Mesendoderm (in vitro differentiated cells): ENCODE measurements around the gene NR5A2.

ENCODE experiments used
- DNase-seq: peaks from one replicate; pipeline ENCODE4 v3.0.0; 2013
- H2AK5ac ChIP-seq: 2 replicates; pipeline ENCODE4 v1.6.1; 2013; ENCODE audit warnings: low read length, inconsistent platforms
- H2BK120ac ChIP-seq: 2 replicates; pipeline ENCODE4 v1.6.1; 2013; ENCODE audit warnings: low read depth, mild to moderate bottlenecking, low read length, moderate library complexity, mixed read lengths
- H2BK15ac ChIP-seq: replicated peaks from 2 replicates; pipeline ENCODE4 v1.6.1; 2013; ENCODE audit warnings: low read depth, mild to moderate bottlenecking, moderate library complexity
- H2BK5ac ChIP-seq: 2 replicates; pipeline ENCODE4 v1.6.1; 2013; ENCODE audit warnings: low read length, inconsistent platforms
- H3K18ac ChIP-seq: 2 replicates; pipeline ENCODE4 v1.6.1; 2013; ENCODE audit warnings: mild to moderate bottlenecking, low read length, mixed read lengths
- H3K23ac ChIP-seq: one replicate; pipeline ENCODE4 v1.6.1; 2013; ENCODE audit warnings: low read length
- H3K27ac ChIP-seq: 2 replicates; pipeline ENCODE4 v1.5.1; 2013; ENCODE audit warnings: low read depth, mild to moderate bottlenecking, inconsistent platforms, low read length, moderate library complexity
- H3K27me3 ChIP-seq: 2 replicates; pipeline ENCODE4 v1.6.1; 2013; ENCODE audit warnings: low read length, control low read depth, mild to moderate bottlenecking, inconsistent platforms; ENCODE audit not compliant: insufficient read depth, poor library complexity
- H3K36me3 ChIP-seq: 2 replicates; pipeline ENCODE4 v1.6.1; 2013; ENCODE audit warnings: low read length, inconsistent platforms; ENCODE audit not compliant: control insufficient read depth, insufficient read depth
- H3K4ac ChIP-seq: one replicate; pipeline ENCODE4 v1.6.1; 2013; ENCODE audit warnings: low read depth, mild to moderate bottlenecking, low read length, moderate library complexity
- H3K4me1 ChIP-seq: 2 replicates; pipeline ENCODE4 v1.6.1; 2013; ENCODE audit warnings: low read depth, low read length, inconsistent platforms; ENCODE audit not compliant: control insufficient read depth
- H3K4me2 ChIP-seq: 2 replicates; pipeline ENCODE4 v1.6.1; 2013; ENCODE audit warnings: low read length
- H3K4me3 ChIP-seq: 2 replicates; pipeline ENCODE4 v1.5.1; 2013; ENCODE audit warnings: mild to moderate bottlenecking, low read length
- H3K56ac ChIP-seq: one replicate; pipeline ENCODE4 v1.6.1; 2013; ENCODE audit warnings: low read length
- H3K79me1 ChIP-seq: 2 replicates; pipeline ENCODE4 v1.6.1; 2013; ENCODE audit warnings: low read length, inconsistent platforms
- H3K79me2 ChIP-seq: 2 replicates; pipeline ENCODE4 v1.6.1; 2013; ENCODE audit warnings: mild to moderate bottlenecking, low read length; ENCODE audit not compliant: control insufficient read depth, insufficient read depth
- H3K9ac ChIP-seq: 2 replicates; pipeline ENCODE4 v1.6.1; 2013; ENCODE audit warnings: low read length, inconsistent platforms
- H4K5ac ChIP-seq: one replicate; pipeline ENCODE4 v1.6.1; 2013; ENCODE audit warnings: low read length
- H4K8ac ChIP-seq: one replicate; pipeline ENCODE4 v1.6.1; 2013; ENCODE audit warnings: low read depth, mild to moderate bottlenecking, control low read depth, low read length, moderate library complexity
- WGBS: extraction: QIAGEN DNeasy Blood & Tissue Kit; methylation state at CpG from one replicate; pipeline ENCODE4 v1.1.7; 2013; ENCODE audit warnings: low lambda C conversion rate, missing lambda C conversion rate; ENCODE audit not compliant: insufficient coverage; ENCODE audit errors: extremely low coverage; 5-methylcytosine and 5-hydroxymethylcytosine counted together

Gene NR5A2

GRCh38 chr1:200163911-200164310, 136.4 kb downstream of the NR5A2 start:
- no peak for DNase-seq
- no peaks in the 10 kb centered on the region for H3K27me3 ChIP-seq

GRCh38 chr1:200165493-200166220, 138.1 kb downstream of the NR5A2 start:
- no peak overlapping the region for H3K56ac ChIP-seq
- H3K79me1 ChIP-seq, result no peaks in the 10 kb centered on the region
- no peak overlapping the region for H3K4me2 ChIP-seq
- H2BK15ac ChIP-seq, result no peak overlapping the region
- H3K27ac ChIP-seq, result no peak overlapping the region
- H3K27me3 ChIP-seq, result no peaks in the 10 kb centered on the region
- no peak for DNase-seq
- no peak overlapping the region for H2AK5ac ChIP-seq
- no peak overlapping the region for H3K9ac ChIP-seq
- H3K36me3 ChIP-seq, result no peaks in the 10 kb centered on the region
- no peak overlapping the region for H2BK120ac ChIP-seq
- no peak overlapping the region for H4K8ac ChIP-seq
- no CpG with 5 or more reads among the region's 5 CpGs for WGBS
- no peaks in the 10 kb centered on the region for H3K79me2 ChIP-seq
- no peak overlapping the region for H3K4ac ChIP-seq
- no peak overlapping the region for H4K5ac ChIP-seq
- H3K18ac ChIP-seq, result no peak overlapping the region
- H3K23ac ChIP-seq, result no peak overlapping the region
- H3K4me3 ChIP-seq, result no peak overlapping the region
- no peaks in the 10 kb centered on the region for H3K4me1 ChIP-seq
- H2BK5ac ChIP-seq, result no peak overlapping the region

More at GRCh38 chr1:200163911-200164310, 136.4 kb downstream of the NR5A2 start:
- Histone ChIP-seq H3K18ac (no peak overlapping the region), H3K4ac (no peak overlapping the region), H3K4me2 (no peak overlapping the region), H3K23ac (no peak overlapping the region), H3K4me1 (no peaks in the 10 kb centered on the region), H3K9ac (no peak overlapping the region), H2BK15ac (no peak overlapping the region), H2BK120ac (no peak overlapping the region), H3K56ac (no peak overlapping the region), H3K79me2 (no peaks in the 10 kb centered on the region), H2BK5ac (no peak overlapping the region), H3K79me1 (no peaks in the 10 kb centered on the region), H2AK5ac (no peak overlapping the region), H3K4me3 (no peak overlapping the region), H4K8ac (no peak overlapping the region), H4K5ac (no peak overlapping the region), H3K36me3 (no peaks in the 10 kb centered on the region), H3K27ac (no peak overlapping the region)
- no CpG with 5 or more reads among the region's 3 CpGs for WGBS

DNA sequence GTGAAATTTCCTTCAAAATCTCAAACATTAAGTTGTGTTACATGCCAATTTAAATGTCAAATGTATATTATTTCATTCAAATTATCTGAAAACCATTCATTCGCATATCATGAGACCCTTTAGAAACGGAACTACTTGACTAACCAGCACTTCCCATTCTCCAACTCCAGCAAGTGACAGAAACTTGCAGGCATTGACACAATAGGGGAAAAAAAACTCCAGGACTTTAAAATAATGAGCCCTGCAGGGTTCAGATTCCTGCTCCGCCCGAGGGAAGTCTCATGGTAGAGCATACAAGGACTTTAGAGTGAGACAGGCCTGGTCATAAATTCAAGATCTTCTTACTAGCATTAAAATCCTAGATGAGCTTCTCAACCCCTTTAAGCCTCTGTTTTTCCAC, 138.9 kb downstream of the NR5A2 start:
- Histone ChIP-seq H3K4me2 (no peak overlapping the region), H3K36me3 (no peaks in the 10 kb centered on the region), H3K9ac (no peak overlapping the region), H3K23ac (no peak overlapping the region), H3K79me1 (no peaks in the 10 kb centered on the region), H3K79me2 (no peaks in the 10 kb centered on the region), H2BK15ac (no peak overlapping the region), H3K4me1 (no peaks in the 10 kb centered on the region), H3K4me3 (no peak overlapping the region), H4K8ac (no peak overlapping the region), H3K18ac (no peak overlapping the region), H3K4ac (no peak overlapping the region), H3K27ac (no peak overlapping the region), H2AK5ac (no peak overlapping the region), H2BK120ac (no peak overlapping the region), H2BK5ac (no peak overlapping the region), H3K56ac (no peak overlapping the region), H4K5ac (no peak overlapping the region), H3K27me3 (no peaks in the 10 kb centered on the region)
- DNase-seq, result no peak
- no CpG with 5 or more reads among the region's 4 CpGs for WGBS

GRCh38 chr1:200168926-200169325, 141.4 kb downstream of the NR5A2 start:
- H3K4me2 ChIP-seq, result no peak overlapping the region
- H4K8ac ChIP-seq, result no peak overlapping the region
- no peak overlapping the region for H2AK5ac ChIP-seq
- H3K27ac ChIP-seq, result no peak overlapping the region
- no peak overlapping the region for H3K23ac ChIP-seq
- no peaks in the 10 kb centered on the region for H3K79me1 ChIP-seq
- no peak overlapping the region for H2BK5ac ChIP-seq
- WGBS, result no CpG with 5 or more reads among the region's 7 CpGs
- DNase-seq, result peak; percentile 31
- H4K5ac ChIP-seq, result no peak overlapping the region
- H3K27me3 ChIP-seq, result no peaks in the 10 kb centered on the region
- H3K79me2 ChIP-seq, result no peaks in the 10 kb centered on the region
- no peak overlapping the region for H2BK120ac ChIP-seq
- H3K36me3 ChIP-seq, result no peaks in the 10 kb centered on the region
- no peaks in the 10 kb centered on the region for H3K4me1 ChIP-seq
- H3K9ac ChIP-seq, result no peak overlapping the region
- no peak overlapping the region for H3K4ac ChIP-seq
- no peak overlapping the region for H3K18ac ChIP-seq
- no peak overlapping the region for H2BK15ac ChIP-seq
- H3K56ac ChIP-seq, result no peak overlapping the region
- H3K4me3 ChIP-seq, result no peak overlapping the region

DNA sequence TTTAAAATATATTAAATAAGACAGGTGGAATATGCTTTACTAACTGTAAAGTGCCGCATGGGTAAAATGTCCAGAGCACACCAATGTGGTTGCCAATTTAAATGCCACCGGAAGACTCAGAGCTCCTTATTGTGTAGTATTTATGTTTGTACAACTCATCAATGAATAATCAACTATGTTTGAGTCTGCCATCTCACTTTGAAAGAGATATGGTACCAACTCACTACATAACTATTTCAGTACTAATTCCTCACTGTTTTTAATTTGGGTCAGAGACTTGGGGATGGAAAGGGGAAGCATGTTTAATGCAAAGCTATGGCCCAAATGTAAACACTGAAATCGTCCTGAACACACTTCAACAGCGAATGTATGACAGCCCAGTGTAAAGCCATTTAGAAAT, 144.8 kb downstream of the NR5A2 start:
- no peaks in the 10 kb centered on the region for H3K79me1 ChIP-seq
- no peaks in the 10 kb centered on the region for H3K36me3 ChIP-seq
- no peak overlapping the region for H2BK120ac ChIP-seq
- no peak overlapping the region for H3K4me2 ChIP-seq
- no peak overlapping the region for H2BK5ac ChIP-seq
- H3K56ac ChIP-seq, result no peak overlapping the region
- H4K5ac ChIP-seq, result no peak overlapping the region
- H3K18ac ChIP-seq, result no peak overlapping the region
- H2BK15ac ChIP-seq, result no peak overlapping the region
- H3K79me2 ChIP-seq, result no peaks in the 10 kb centered on the region
- H2AK5ac ChIP-seq, result no peak overlapping the region
- no peak overlapping the region for H3K4ac ChIP-seq
- H3K4me1 ChIP-seq, result no peaks in the 10 kb centered on the region
- no CpG with 5 or more reads among the region's 4 CpGs for WGBS
- no peak overlapping the region for H3K23ac ChIP-seq
- H3K27ac ChIP-seq, result no peak overlapping the region
- DNase-seq, result no peak
- no peaks in the 10 kb centered on the region for H3K27me3 ChIP-seq
- H4K8ac ChIP-seq, result no peak overlapping the region
- no peak overlapping the region for H3K9ac ChIP-seq
- no peak overlapping the region for H3K4me3 ChIP-seq

DNA sequence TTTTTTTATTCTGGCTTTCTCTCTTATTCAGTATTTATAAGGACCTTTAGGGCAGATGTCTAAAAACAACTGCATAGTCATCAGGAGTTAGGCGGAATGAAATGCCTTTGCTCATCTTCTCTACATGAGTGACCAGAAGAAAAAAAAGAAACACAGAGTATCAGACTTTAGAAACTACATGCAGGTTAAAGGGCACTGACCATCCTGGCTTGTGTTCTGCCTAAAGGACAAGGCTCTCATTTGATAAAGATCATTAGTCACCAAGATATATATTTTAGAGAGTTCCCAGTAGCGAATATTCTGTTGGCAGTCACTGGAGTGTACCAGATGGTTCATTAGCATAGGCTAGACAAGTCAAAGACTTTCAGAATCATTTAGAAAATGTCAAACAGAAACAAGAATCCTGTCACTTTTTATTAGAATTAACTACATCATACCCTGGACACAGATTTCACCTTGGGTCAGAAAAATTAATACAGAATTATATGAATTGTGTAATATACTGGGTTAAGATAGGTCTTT, 145.6 kb downstream of the NR5A2 start:
- no peak overlapping the region for H3K9ac ChIP-seq
- H4K8ac ChIP-seq, result no peak overlapping the region
- no peak overlapping the region for H3K23ac ChIP-seq
- H2BK5ac ChIP-seq, result no peak overlapping the region
- H3K4me2 ChIP-seq, result no peak overlapping the region
- H3K79me1 ChIP-seq, result no peaks in the 10 kb centered on the region
- H3K36me3 ChIP-seq, result no peaks in the 10 kb centered on the region
- no peaks in the 10 kb centered on the region for H3K4me1 ChIP-seq
- no peak overlapping the region for H3K4ac ChIP-seq
- H3K18ac ChIP-seq, result no peak overlapping the region
- no peak overlapping the region for H2AK5ac ChIP-seq
- H2BK15ac ChIP-seq, result no peak overlapping the region
- no peak for DNase-seq
- H3K79me2 ChIP-seq, result no peaks in the 10 kb centered on the region
- H3K27ac ChIP-seq, result no peak overlapping the region
- H2BK120ac ChIP-seq, result no peak overlapping the region
- H4K5ac ChIP-seq, result no peak overlapping the region
- no peak overlapping the region for H3K56ac ChIP-seq
- no CpG with 5 or more reads among the region's 2 CpGs for WGBS
- no peak overlapping the region for H3K4me3 ChIP-seq
- no peaks in the 10 kb centered on the region for H3K27me3 ChIP-seq
